RWPE2 (cell line): ENCODE measurements around the gene KIAA0319L.

Source experiments
- ATAC-seq: fragments of 200-7000 bp; cut with Tn5 transposase; 3 replicates; pipeline ENCODE4 v1.9.1; 2021; ENCODE audit warnings: low read depth
- DNase-seq: peaks from one replicate; pipeline ENCODE4 v3.0.0-alpha.2; 2020; ENCODE audit warnings: low spot score
- H3K27ac ChIP-seq: fragments of 450-650 bp; 2 replicates; pipeline ENCODE4 v1.5.1; 2017; ENCODE audit warnings: mild to moderate bottlenecking; ENCODE audit not compliant: poor library complexity, severe bottlenecking
- H3K27me3 ChIP-seq: fragments of 250-450 bp; sonication (Bioruptor Pico); 2 replicates; pipeline ENCODE4 v1.5.1; 2021; ENCODE audit warnings: mild to moderate bottlenecking, moderate library complexity; ENCODE audit not compliant: insufficient read depth, poor library complexity, severe bottlenecking
- H3K36me3 ChIP-seq: fragments of 250-450 bp; sonication (Bioruptor Pico); 2 replicates; pipeline ENCODE4 v1.5.1; 2020; ENCODE audit warnings: low read depth, mild to moderate bottlenecking, moderate library complexity
- H3K4me1 ChIP-seq: fragments of 250-450 bp; sonication (Bioruptor Pico); 2 replicates; pipeline ENCODE4 v1.5.1; 2021; ENCODE audit warnings: mild to moderate bottlenecking, moderate library complexity; ENCODE audit not compliant: insufficient read depth, poor library complexity, severe bottlenecking
- H3K4me3 ChIP-seq: fragments of 250-450 bp; sonication (Bioruptor Pico); 2 replicates; pipeline ENCODE4 v1.5.1; 2021; ENCODE audit warnings: mild to moderate bottlenecking, moderate library complexity; ENCODE audit not compliant: severe bottlenecking
- H3K9me3 ChIP-seq: fragments of 250-450 bp; sonication (Bioruptor Pico); 2 replicates; pipeline ENCODE4 v1.5.1; 2021; ENCODE audit warnings: mild to moderate bottlenecking, moderate library complexity; ENCODE audit not compliant: severe bottlenecking
- TF ChIP-seq, protein P1 (sequence below): fragments of 450-650 bp; IDR thresholded peaks from one replicate; pipeline ENCODE4 v1.5.1; 2017; ENCODE audit warnings: mild to moderate bottlenecking, moderate library complexity; ENCODE audit not compliant: poor library complexity, severe bottlenecking

Gene KIAA0319L

DNA sequence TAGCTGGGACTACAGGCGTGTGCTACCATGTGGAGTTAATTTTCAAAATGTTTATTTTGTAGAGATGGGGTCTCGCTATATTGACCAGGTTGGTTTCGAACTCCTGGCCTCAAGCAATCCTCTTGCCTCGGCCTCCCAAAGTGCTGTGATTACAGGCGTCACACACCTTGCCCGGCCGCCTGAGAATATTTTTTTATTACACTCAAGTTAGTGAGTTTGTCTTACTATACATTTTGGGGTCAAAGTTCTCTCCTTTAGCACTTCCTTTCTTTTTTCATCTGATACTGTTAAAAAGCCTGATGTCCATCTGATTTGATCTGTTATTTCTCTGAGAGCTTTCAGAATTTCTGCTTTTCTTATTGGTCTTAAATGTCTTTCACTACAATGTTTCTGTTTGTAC, 128.8 kb downstream of the KIAA0319L start:
- H3K4me3 ChIP-seq: no peak overlapping the region
- H3K36me3 ChIP-seq: peaks cover 4% of the 10 kb centered on the region; the same call in 1 of the 2 replicates
- DNase-seq (no peak), ATAC-seq (no peak)
- H3K9me3 ChIP-seq: no peaks in the 10 kb centered on the region
- H3K27ac ChIP-seq: no peak overlapping the region
- TF ChIP-seq, protein P1, sequence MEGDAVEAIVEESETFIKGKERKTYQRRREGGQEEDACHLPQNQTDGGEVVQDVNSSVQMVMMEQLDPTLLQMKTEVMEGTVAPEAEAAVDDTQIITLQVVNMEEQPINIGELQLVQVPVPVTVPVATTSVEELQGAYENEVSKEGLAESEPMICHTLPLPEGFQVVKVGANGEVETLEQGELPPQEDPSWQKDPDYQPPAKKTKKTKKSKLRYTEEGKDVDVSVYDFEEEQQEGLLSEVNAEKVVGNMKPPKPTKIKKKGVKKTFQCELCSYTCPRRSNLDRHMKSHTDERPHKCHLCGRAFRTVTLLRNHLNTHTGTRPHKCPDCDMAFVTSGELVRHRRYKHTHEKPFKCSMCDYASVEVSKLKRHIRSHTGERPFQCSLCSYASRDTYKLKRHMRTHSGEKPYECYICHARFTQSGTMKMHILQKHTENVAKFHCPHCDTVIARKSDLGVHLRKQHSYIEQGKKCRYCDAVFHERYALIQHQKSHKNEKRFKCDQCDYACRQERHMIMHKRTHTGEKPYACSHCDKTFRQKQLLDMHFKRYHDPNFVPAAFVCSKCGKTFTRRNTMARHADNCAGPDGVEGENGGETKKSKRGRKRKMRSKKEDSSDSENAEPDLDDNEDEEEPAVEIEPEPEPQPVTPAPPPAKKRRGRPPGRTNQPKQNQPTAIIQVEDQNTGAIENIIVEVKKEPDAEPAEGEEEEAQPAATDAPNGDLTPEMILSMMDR: no peak
- no peaks in the 10 kb centered on the region for H3K4me1 ChIP-seq
- H3K27me3 ChIP-seq: no peaks in the 10 kb centered on the region

DNA sequence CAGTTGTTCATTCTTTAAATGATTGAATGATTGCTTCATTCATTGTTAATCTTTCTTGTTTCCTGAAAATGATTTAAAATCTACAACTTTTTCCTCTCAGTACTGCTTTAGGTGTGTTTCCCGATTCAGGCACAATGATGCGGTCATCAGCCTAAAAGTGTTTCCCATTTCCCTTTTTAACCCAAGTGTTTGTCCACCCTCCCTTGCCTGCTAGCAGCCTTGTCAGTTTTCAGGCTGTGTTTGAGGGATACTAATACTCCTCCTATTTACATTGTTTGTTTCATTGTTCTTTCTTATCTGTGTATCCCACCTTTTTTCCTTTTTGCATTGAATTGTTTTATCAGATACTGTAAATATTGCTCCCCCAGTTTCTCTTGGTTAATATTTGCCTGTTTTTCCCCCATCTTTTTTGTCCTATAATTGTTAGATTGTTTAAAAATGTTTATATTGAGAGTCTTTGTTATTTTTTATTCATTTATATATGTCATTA, 131.1 kb downstream of the KIAA0319L start:
- no peak overlapping the region for H3K27ac ChIP-seq
- ATAC-seq (no peak), DNase-seq (no peak)
- TF ChIP-seq, protein P1: no peak
- H3K9me3 ChIP-seq: no peaks in the 10 kb centered on the region
- H3K36me3 ChIP-seq: peaks cover 16% of the 10 kb centered on the region
- H3K4me1 ChIP-seq: no peaks in the 10 kb centered on the region
- no peaks in the 10 kb centered on the region for H3K27me3 ChIP-seq
- no peak overlapping the region for H3K4me3 ChIP-seq

DNA sequence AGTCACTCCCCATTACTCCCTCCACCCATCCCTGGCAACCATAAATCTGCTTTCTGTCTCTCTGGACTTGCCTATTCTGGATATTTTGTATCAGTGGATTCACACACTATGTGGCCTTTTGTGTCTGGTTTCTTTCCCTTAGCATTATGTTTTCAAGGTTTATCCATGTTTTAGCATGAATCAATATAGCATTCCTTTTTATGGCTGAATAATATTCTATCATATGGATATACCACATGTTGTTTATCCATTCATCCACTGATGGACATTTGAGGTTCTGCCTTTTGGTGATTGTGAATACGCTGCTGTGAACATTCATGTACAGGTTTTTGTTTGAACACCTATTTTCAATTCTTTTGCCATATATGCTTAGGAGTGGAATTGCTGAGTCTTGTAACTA, 148.3 kb downstream of the KIAA0319L start:
- TF ChIP-seq, protein P1: no peak
- DNase-seq (no peak), ATAC-seq (no peak)
- Histone ChIP-seq H3K9me3 (no peaks in the 10 kb centered on the region), H3K27ac (no peak overlapping the region), H3K4me1 (no peaks in the 10 kb centered on the region), H3K36me3 (peaks cover 49% of the 10 kb centered on the region), H3K27me3 (no peaks in the 10 kb centered on the region), H3K4me3 (no peak overlapping the region)

DNA sequence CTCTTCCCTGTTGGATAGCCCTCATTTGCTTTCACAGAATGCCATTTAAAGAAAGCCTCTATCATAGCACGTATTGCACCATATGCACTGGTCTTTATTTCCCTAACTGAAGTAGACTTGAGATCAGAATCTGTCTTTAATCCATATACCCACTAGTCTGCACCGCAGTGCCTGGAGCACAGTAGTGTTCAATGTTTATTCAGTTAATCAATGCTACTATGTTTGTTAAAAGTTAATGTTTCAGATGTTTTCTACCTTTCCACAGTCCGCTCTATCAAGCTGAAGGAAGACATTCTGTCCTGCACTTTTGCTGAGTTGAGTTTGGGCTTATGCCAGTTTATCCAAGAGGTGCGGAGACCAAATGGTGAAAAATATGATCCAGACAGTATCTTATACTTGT, 149.5 kb downstream of the KIAA0319L start:
- H3K27me3 ChIP-seq: no peaks in the 10 kb centered on the region
- H3K27ac ChIP-seq: no peak overlapping the region
- TF ChIP-seq, protein P1: no peak
- H3K4me3 ChIP-seq: no peak overlapping the region
- ATAC-seq (no peak), DNase-seq (no peak)
- H3K4me1 ChIP-seq: no peaks in the 10 kb centered on the region
- H3K9me3 ChIP-seq: no peaks in the 10 kb centered on the region
- peaks cover 57% of the 10 kb centered on the region for H3K36me3 ChIP-seq

DNA sequence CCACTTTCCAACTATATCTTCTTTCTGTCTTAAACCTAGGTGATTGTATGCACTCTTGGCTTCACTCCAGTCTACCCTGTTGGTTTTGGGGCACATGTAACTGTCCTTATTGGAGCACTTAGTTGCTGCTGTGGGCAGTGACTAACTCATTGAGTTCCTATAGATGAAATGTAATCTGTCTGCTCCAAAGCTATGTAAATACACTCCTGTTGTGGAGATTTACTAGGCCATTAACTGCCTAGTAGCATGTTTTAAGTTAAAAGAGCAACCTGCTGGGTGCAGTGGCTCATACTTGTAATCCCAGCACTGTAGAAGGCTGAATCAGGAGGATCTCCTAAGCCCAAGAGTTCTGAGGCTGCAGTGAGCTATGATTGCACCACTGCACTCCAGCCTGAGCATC, 151.1 kb downstream of the KIAA0319L start:
- no peak for ATAC-seq
- DNase-seq: no peak
- TF ChIP-seq, protein P1: no peak
- Histone ChIP-seq H3K36me3 (peaks cover 61% of the 10 kb centered on the region), H3K4me1 (no peaks in the 10 kb centered on the region), H3K4me3 (no peak overlapping the region), H3K9me3 (no peaks in the 10 kb centered on the region), H3K27ac (no peak overlapping the region), H3K27me3 (no peaks in the 10 kb centered on the region)
